Natural killer cell treated with Interleukin-12 subunit alpha and Interleukin-12 subunit beta and Interleukin-15 and Interleukin-18, amount 100 ng/mL, for 72 hours (primary cell): ENCODE measurements around the gene CDKAL1. TPM values are rescaled to one million over a fixed set of nuclear protein-coding genes. Genes with fewer than 3 reads are reported as not detected.
"Not testable (repeated sequence)": the region's sequence is repeated elsewhere in the genome, so short reads cannot be mapped to it uniquely, and the experiment has no call there.

Source experiments
- ATAC-seq, 2 donors: fragments of 150-1000 bp; cut with Tn5 transposase in 1 of 2; sonication (Bioruptor Pico), chemical (Tn5 transposase) in 1 of 2; 2 replicates each; pipeline ENCODE4 v1.10.0; 2021
- DNase-seq: peaks from one replicate; pipeline ENCODE4 v3.0.0; 2022; ENCODE audit warnings: low spot score
- H3K27ac Mint-ChIP-seq, 2 donors: 1 replicate in 1 of 2; 2 replicates in 1 of 2; pipeline ENCODE4 v1.8.0; 2022; ENCODE audit warnings: mixed read lengths in 2 of 2, mild to moderate bottlenecking in 1 of 2, moderate library complexity in 1 of 2
- H3K27me3 Mint-ChIP-seq, 2 donors: 1 replicate in 1 of 2; 2 replicates in 1 of 2; pipeline ENCODE4 v1.8.0; 2022; ENCODE audit warnings: mixed read lengths in 2 of 2
- H3K36me3 Mint-ChIP-seq: one replicate; pipeline ENCODE4 v1.8.0; 2022; ENCODE audit warnings: mixed read lengths
- H3K4me1 Mint-ChIP-seq, 2 donors: 1 replicate in 1 of 2; 2 replicates in 1 of 2; pipeline ENCODE4 v1.8.0; 2022; ENCODE audit warnings: low read depth in 2 of 2, mixed read lengths in 2 of 2, mild to moderate bottlenecking in 1 of 2
- H3K4me3 Mint-ChIP-seq: one replicate; pipeline ENCODE4 v1.8.0; 2022; ENCODE audit warnings: mixed read lengths
- H3K9me3 Mint-ChIP-seq: 2 replicates; pipeline ENCODE4 v1.8.0; 2022; ENCODE audit warnings: mixed read lengths
- total RNA-seq, 2 donors: library from RNA; stranded (reverse); gene quantifications; one replicate each; pipeline ENCODE4 v1.2.3, GENCODE V29; 2022

CDKAL1 gene
- total RNA-seq, 2 donors from 2014 or later: 33.7 to 43.8 TPM

- Mint-ChIP-seq H3K4me1 (peaks cover 3 to 14% of the 10 kb centered on the region in 2 donors), H3K27me3 (no peaks in the 10 kb centered on the region), H3K36me3 (peaks cover 22% of the 10 kb centered on the region), H3K27ac (no peak overlapping the region), H3K9me3 (peaks cover 3% of the 10 kb centered on the region), H3K4me3 (no peak overlapping the region)
- no peak for ATAC-seq
- no peak for DNase-seq
These were observed 277.0 kb downstream of the CDKAL1 start for GRCh38 chr6:20811109-20811761.

GRCh38 chr6:20812776-20813175 is 278.5 kb downstream of the CDKAL1 start:
- no peak overlapping the region for H3K4me3 Mint-ChIP-seq
- peaks cover 3% of the 10 kb centered on the region for H3K9me3 Mint-ChIP-seq
- no peaks in the 10 kb centered on the region for H3K27me3 Mint-ChIP-seq
- peaks cover 4 to 15% of the 10 kb centered on the region in 2 donors for H3K4me1 Mint-ChIP-seq
- ATAC-seq: no peak
- peaks cover 19% of the 10 kb centered on the region for H3K36me3 Mint-ChIP-seq
- H3K27ac Mint-ChIP-seq: no peak overlapping the region
- no peak for DNase-seq

- Mint-ChIP-seq H3K27ac (no peak overlapping the region), H3K9me3 (peaks cover 3% of the 10 kb centered on the region), H3K4me3 (no peak overlapping the region), H3K36me3 (peaks cover 19% of the 10 kb centered on the region), H3K4me1 (peaks cover 4 to 15% of the 10 kb centered on the region in 2 donors), H3K27me3 (no peaks in the 10 kb centered on the region)
- DNase-seq (no peak), ATAC-seq (no peak)
These were observed 280.2 kb downstream of the CDKAL1 start for GRCh38 chr6:20814494-20814893.

GRCh38 chr6:20816126-20816525 is 281.9 kb downstream of the CDKAL1 start:
- peaks cover 5% of the 10 kb centered on the region for H3K9me3 Mint-ChIP-seq
- H3K36me3 Mint-ChIP-seq: peaks cover 25% of the 10 kb centered on the region
- H3K4me3 Mint-ChIP-seq: no peak overlapping the region
- no peak overlapping the region for H3K27ac Mint-ChIP-seq
- H3K27me3 Mint-ChIP-seq: no peaks in the 10 kb centered on the region
- peaks cover 4 to 8% of the 10 kb centered on the region in 2 donors for H3K4me1 Mint-ChIP-seq
- DNase-seq (no peak), ATAC-seq (no peak)

- H3K27ac Mint-ChIP-seq: no peak overlapping the region
- peaks cover 4% of the 10 kb centered on the region in 2 donors for H3K4me1 Mint-ChIP-seq
- H3K36me3 Mint-ChIP-seq: peaks cover 19% of the 10 kb centered on the region
- DNase-seq: no peak
- peaks cover 5% of the 10 kb centered on the region for H3K9me3 Mint-ChIP-seq
- no peaks in the 10 kb centered on the region for H3K27me3 Mint-ChIP-seq
- no peak for ATAC-seq
- no peak overlapping the region for H3K4me3 Mint-ChIP-seq
These were observed 283.6 kb downstream of the CDKAL1 start for GRCh38 chr6:20817806-20818320.

- no peak overlapping the region for H3K4me3 Mint-ChIP-seq
- H3K4me1 Mint-ChIP-seq: peaks cover 4 to 5% of the 10 kb centered on the region in 2 donors
- H3K36me3 Mint-ChIP-seq: peaks cover 6% of the 10 kb centered on the region
- no peak overlapping the region for H3K27ac Mint-ChIP-seq
- DNase-seq (no peak), ATAC-seq (no peak)
- H3K27me3 Mint-ChIP-seq: no peaks in the 10 kb centered on the region
- H3K9me3 Mint-ChIP-seq: peaks cover 3% of the 10 kb centered on the region
These were observed 285.6 kb downstream of the CDKAL1 start for GRCh38 chr6:20819774-20820400.

- Mint-ChIP-seq H3K4me1 (peaks cover 5 to 7% of the 10 kb centered on the region in 2 donors), H3K9me3 (no peaks in the 10 kb centered on the region), H3K4me3 (no peak overlapping the region), H3K36me3 (no peaks in the 10 kb centered on the region), H3K27ac (no peak overlapping the region), H3K27me3 (no peaks in the 10 kb centered on the region)
- DNase-seq (no peak), ATAC-seq (no peak)
These were observed 292.1 kb downstream of the CDKAL1 start for GRCh38 chr6:20826378-20826777.

GRCh38 chr6:20827798-20828197 is 293.5 kb downstream of the CDKAL1 start:
- no peak for ATAC-seq

GRCh38 chr6:20830576-20830975 is 296.3 kb downstream of the CDKAL1 start:
- H3K27ac Mint-ChIP-seq: no peak overlapping the region
- H3K9me3 Mint-ChIP-seq: no peaks in the 10 kb centered on the region

More at GRCh38 chr6:20827798-20828197, 293.5 kb downstream of the CDKAL1 start:
- Mint-ChIP-seq H3K27me3 (no peaks in the 10 kb centered on the region), H3K4me3 (no peak overlapping the region), H3K27ac (no peak overlapping the region), H3K36me3 (no peaks in the 10 kb centered on the region), H3K4me1 (peaks cover 5 to 7% of the 10 kb centered on the region in 2 donors), H3K9me3 (no peaks in the 10 kb centered on the region)
- DNase-seq: no peak

GRCh38 chr6:20831251-20831650 is 297.0 kb downstream of the CDKAL1 start:
- H3K36me3 Mint-ChIP-seq, H3K4me3 Mint-ChIP-seq, H3K9me3 Mint-ChIP-seq, DNase-seq, ATAC-seq, H3K27ac Mint-ChIP-seq, H3K27me3 Mint-ChIP-seq, H3K4me1 Mint-ChIP-seq: not testable (repeated sequence)

More at GRCh38 chr6:20830576-20830975, 296.3 kb downstream of the CDKAL1 start:
- DNase-seq: no peak
- Mint-ChIP-seq H3K36me3 (no peaks in the 10 kb centered on the region), H3K4me1 (peaks cover 0 to 10% of the 10 kb centered on the region in 2 donors), H3K27me3 (no peaks in the 10 kb centered on the region), H3K4me3 (no peak overlapping the region)
- no peak for ATAC-seq

- Mint-ChIP-seq H3K4me1 (peaks cover 9 to 10% of the 10 kb centered on the region in 2 donors), H3K36me3 (no peaks in the 10 kb centered on the region), H3K27ac (no peak overlapping the region), H3K27me3 (no peaks in the 10 kb centered on the region), H3K4me3 (no peak overlapping the region), H3K9me3 (no peaks in the 10 kb centered on the region)
- DNase-seq (no peak), ATAC-seq (no peak)
These were observed 299.7 kb downstream of the CDKAL1 start for GRCh38 chr6:20833881-20834515.

GRCh38 chr6:20835315-20836010 is 301.2 kb downstream of the CDKAL1 start:
- ATAC-seq: no peak
- Mint-ChIP-seq H3K27me3 (no peaks in the 10 kb centered on the region), H3K4me1 (peaks cover 18 to 22% of the 10 kb centered on the region in 2 donors), H3K36me3 (no peaks in the 10 kb centered on the region), H3K9me3 (no peaks in the 10 kb centered on the region), H3K27ac (no peak overlapping the region), H3K4me3 (no peak overlapping the region)
- DNase-seq: no peak

GRCh38 chr6:20837189-20837588 is 302.9 kb downstream of the CDKAL1 start:
- peaks cover 22 to 26% of the 10 kb centered on the region in 2 donors for H3K4me1 Mint-ChIP-seq

More at GRCh38 chr6:20837189-20837588, 302.9 kb downstream of the CDKAL1 start:
- Mint-ChIP-seq H3K36me3 (no peaks in the 10 kb centered on the region), H3K4me3 (no peak overlapping the region), H3K27ac (no peak overlapping the region), H3K27me3 (no peaks in the 10 kb centered on the region), H3K9me3 (no peaks in the 10 kb centered on the region)
- ATAC-seq (no peak), DNase-seq (no peak)
